H1 (cell line): ENCODE measurements around the gene SVIL.
"Not testable (repeated sequence)": the region's sequence is repeated elsewhere in the genome, so short reads cannot be mapped to it uniquely, and the experiment has no call there.

Source experiments
- CHD2 ChIP-seq: IDR thresholded peaks from 2 replicates; pipeline ENCODE4 v1.6.1; 2012; ENCODE audit warnings: low read length, improper control_type of control experiment
- TF ChIP-seq, protein P1 (sequence below): fragments of 300-600 bp; sonication (generic); IDR thresholded peaks from 2 replicates; pipeline ENCODE4 v1.7.1; 2012; ENCODE audit warnings: low read length, moderate library complexity, mild to moderate bottlenecking, inconsistent platforms; ENCODE audit not compliant: insufficient replicate concordance
- TF ChIP-seq, protein P2 (sequence below): IDR thresholded peaks from 2 replicates; pipeline ENCODE4 v1.6.1; 2011; ENCODE audit warnings: low read length, improper control_type of control experiment

DNA sequence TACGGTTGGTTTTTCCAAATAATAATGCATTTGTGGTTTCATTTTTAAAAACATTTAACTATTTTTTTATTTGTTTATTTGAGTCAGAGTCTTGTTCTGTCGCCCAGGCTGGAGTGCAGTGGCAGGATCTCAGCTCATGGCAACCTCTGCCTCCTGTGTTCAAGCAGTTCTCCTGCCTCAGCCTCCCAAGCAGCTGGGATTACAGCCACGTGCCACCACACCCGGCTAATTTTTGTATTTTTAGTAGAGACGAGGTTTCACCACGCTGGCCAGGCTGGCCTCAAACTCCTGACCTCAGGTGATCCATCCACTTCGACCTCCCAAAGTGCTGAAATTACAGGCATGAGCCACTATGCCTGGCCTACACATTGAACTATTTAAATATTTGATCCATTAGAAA, 28.1 kb downstream of the SVIL start:
- TF ChIP-seq, protein P1, sequence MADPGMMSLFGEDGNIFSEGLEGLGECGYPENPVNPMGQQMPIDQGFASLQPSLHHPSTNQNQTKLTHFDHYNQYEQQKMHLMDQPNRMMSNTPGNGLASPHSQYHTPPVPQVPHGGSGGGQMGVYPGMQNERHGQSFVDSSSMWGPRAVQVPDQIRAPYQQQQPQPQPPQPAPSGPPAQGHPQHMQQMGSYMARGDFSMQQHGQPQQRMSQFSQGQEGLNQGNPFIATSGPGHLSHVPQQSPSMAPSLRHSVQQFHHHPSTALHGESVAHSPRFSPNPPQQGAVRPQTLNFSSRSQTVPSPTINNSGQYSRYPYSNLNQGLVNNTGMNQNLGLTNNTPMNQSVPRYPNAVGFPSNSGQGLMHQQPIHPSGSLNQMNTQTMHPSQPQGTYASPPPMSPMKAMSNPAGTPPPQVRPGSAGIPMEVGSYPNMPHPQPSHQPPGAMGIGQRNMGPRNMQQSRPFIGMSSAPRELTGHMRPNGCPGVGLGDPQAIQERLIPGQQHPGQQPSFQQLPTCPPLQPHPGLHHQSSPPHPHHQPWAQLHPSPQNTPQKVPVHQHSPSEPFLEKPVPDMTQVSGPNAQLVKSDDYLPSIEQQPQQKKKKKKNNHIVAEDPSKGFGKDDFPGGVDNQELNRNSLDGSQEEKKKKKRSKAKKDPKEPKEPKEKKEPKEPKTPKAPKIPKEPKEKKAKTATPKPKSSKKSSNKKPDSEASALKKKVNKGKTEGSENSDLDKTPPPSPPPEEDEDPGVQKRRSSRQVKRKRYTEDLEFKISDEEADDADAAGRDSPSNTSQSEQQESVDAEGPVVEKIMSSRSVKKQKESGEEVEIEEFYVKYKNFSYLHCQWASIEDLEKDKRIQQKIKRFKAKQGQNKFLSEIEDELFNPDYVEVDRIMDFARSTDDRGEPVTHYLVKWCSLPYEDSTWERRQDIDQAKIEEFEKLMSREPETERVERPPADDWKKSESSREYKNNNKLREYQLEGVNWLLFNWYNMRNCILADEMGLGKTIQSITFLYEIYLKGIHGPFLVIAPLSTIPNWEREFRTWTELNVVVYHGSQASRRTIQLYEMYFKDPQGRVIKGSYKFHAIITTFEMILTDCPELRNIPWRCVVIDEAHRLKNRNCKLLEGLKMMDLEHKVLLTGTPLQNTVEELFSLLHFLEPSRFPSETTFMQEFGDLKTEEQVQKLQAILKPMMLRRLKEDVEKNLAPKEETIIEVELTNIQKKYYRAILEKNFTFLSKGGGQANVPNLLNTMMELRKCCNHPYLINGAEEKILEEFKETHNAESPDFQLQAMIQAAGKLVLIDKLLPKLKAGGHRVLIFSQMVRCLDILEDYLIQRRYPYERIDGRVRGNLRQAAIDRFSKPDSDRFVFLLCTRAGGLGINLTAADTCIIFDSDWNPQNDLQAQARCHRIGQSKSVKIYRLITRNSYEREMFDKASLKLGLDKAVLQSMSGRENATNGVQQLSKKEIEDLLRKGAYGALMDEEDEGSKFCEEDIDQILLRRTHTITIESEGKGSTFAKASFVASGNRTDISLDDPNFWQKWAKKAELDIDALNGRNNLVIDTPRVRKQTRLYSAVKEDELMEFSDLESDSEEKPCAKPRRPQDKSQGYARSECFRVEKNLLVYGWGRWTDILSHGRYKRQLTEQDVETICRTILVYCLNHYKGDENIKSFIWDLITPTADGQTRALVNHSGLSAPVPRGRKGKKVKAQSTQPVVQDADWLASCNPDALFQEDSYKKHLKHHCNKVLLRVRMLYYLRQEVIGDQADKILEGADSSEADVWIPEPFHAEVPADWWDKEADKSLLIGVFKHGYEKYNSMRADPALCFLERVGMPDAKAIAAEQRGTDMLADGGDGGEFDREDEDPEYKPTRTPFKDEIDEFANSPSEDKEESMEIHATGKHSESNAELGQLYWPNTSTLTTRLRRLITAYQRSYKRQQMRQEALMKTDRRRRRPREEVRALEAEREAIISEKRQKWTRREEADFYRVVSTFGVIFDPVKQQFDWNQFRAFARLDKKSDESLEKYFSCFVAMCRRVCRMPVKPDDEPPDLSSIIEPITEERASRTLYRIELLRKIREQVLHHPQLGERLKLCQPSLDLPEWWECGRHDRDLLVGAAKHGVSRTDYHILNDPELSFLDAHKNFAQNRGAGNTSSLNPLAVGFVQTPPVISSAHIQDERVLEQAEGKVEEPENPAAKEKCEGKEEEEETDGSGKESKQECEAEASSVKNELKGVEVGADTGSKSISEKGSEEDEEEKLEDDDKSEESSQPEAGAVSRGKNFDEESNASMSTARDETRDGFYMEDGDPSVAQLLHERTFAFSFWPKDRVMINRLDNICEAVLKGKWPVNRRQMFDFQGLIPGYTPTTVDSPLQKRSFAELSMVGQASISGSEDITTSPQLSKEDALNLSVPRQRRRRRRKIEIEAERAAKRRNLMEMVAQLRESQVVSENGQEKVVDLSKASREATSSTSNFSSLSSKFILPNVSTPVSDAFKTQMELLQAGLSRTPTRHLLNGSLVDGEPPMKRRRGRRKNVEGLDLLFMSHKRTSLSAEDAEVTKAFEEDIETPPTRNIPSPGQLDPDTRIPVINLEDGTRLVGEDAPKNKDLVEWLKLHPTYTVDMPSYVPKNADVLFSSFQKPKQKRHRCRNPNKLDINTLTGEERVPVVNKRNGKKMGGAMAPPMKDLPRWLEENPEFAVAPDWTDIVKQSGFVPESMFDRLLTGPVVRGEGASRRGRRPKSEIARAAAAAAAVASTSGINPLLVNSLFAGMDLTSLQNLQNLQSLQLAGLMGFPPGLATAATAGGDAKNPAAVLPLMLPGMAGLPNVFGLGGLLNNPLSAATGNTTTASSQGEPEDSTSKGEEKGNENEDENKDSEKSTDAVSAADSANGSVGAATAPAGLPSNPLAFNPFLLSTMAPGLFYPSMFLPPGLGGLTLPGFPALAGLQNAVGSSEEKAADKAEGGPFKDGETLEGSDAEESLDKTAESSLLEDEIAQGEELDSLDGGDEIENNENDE = not testable (repeated sequence)
- TF ChIP-seq CHD2 = not testable (repeated sequence)
- TF ChIP-seq, protein P2, sequence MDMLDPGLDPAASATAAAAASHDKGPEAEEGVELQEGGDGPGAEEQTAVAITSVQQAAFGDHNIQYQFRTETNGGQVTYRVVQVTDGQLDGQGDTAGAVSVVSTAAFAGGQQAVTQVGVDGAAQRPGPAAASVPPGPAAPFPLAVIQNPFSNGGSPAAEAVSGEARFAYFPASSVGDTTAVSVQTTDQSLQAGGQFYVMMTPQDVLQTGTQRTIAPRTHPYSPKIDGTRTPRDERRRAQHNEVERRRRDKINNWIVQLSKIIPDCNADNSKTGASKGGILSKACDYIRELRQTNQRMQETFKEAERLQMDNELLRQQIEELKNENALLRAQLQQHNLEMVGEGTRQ = not testable (repeated sequence)
